Subcutaneous adipose tissue (tissue), 4 donors: ENCODE data around the gene EPHA4. TPM values are rescaled to one million over a fixed set of nuclear protein-coding genes. Genes with fewer than 3 reads are reported as not detected.

Experiments
- CTCF ChIP-seq: fragments of 450-650 bp; IDR thresholded peaks from one replicate; pipeline ENCODE4 v1.5.1; 2016; ENCODE audit warnings: low read depth, mild to moderate bottlenecking, control low read depth, antibody characterized with exemption, moderate library complexity
- total RNA-seq, 4 donors: library from RNA; depleted of rRNA; stranded (reverse); fragments of >200 nt; gene quantifications; one replicate each; pipeline ENCODE4 v1.1.0, GENCODE V29; 2016

The EPHA4 gene
- total RNA-seq, 4 donors from 2014 or later = 30.3 to 52.0 (median 39.4) TPM

- TF ChIP-seq CTCF = no peak
Observed at GRCh38 chr2:221590861-221591365, 18.8 kb upstream of the EPHA4 start.

- TF ChIP-seq CTCF = no peak
Observed at GRCh38 chr2:221589696-221590095, 17.6 kb upstream of the EPHA4 start.

GRCh38 chr2:221588306-221588985, 16.3 kb upstream of the EPHA4 start:
- no peak for TF ChIP-seq CTCF

- no peak for TF ChIP-seq CTCF
Observed at GRCh38 chr2:221581986-221582385, 9.9 kb upstream of the EPHA4 start.

- TF ChIP-seq CTCF = no peak
Observed at GRCh38 chr2:221574231-221574570, 2.1 kb upstream of the EPHA4 start.

- TF ChIP-seq CTCF = no peak
Observed at GRCh38 chr2:221573430-221574230, 1.5 kb upstream of the EPHA4 start.

GRCh38 chr2:221572821-221573429, 821 bp upstream of the EPHA4 start:
- no peak for TF ChIP-seq CTCF
